Endothelial cell of umbilical vein (primary cell): Measurements from ENCODE around the gene PTCH1. TPM values are rescaled to one million over a fixed set of nuclear protein-coding genes. Genes with fewer than 3 reads are reported as not detected.

Source experiments
- BruUV-seq: library from RNA; stranded (reverse); fragments of 400-500 nt; replicated peaks from 2 replicates; lab custom pipeline; 2021; lab: Mats Ljungman, UMichigan
- CTCF ChIA-PET: fragments of 300-600, 350-600 bp; sonication (Branson Sonifier 250); formaldehyde crosslinking; loops from one replicate; lab custom pipeline; 2021; ENCODE audit warnings: antibody characterized with exemption, inconsistent platforms; lab: Charles Lee
- POLR2A ChIA-PET: fragments of 300-600, 350-600 bp; sonication (Branson Sonifier 250); formaldehyde crosslinking; loops from one replicate; lab custom pipeline; 2021; ENCODE audit warnings: antibody characterized with exemption, inconsistent platforms; lab: Charles Lee
- DNase-seq: peaks from one replicate; pipeline ENCODE4 v3.0.0-alpha.2; 2011; ENCODE audit warnings: low read depth, low spot score
- FAIRE-seq: peaks from 2 replicates; lab custom pipeline; 2011; peaks lifted over from hg19 to GRCh38; lab: Jason Lieb, UNC
- H2AFZ ChIP-seq: 2 replicates; pipeline ENCODE4 v1.6.0; 2012; ENCODE audit warnings: low read depth, low read length, control low read depth, inconsistent platforms
- H3K27ac ChIP-seq: 2 replicates; pipeline ENCODE4 v1.5.1; 2011; ENCODE audit warnings: low read depth, mild to moderate bottlenecking, control low read depth, low read length, moderate library complexity; ENCODE audit not compliant: insufficient read depth
- H3K27me3 ChIP-seq, 2 experiments: 2 replicates each; pipeline versions ENCODE4 v1.6.0 to v1.6.1; 2011; ENCODE audit warnings: low read length in 2 of 2, mixed read lengths in 1 of 2; ENCODE audit not compliant: control insufficient read depth in 2 of 2, insufficient read depth in 2 of 2
- H3K36me3 ChIP-seq, 2 experiments: 2 replicates in 1 of 2; 3 replicates in 1 of 2; pipeline ENCODE4 v1.5.1; 2011; ENCODE audit warnings: low read length in 2 of 2, mild to moderate bottlenecking in 1 of 2, moderate library complexity in 1 of 2; ENCODE audit not compliant: control insufficient read depth in 2 of 2, insufficient read depth in 2 of 2; ENCODE audit errors: extremely low read depth in 1 of 2
- H3K4me1 ChIP-seq: 3 replicates; pipeline ENCODE4 v1.5.1; 2011; ENCODE audit warnings: mild to moderate bottlenecking, low read length; ENCODE audit not compliant: control insufficient read depth, insufficient read depth; ENCODE audit errors: extremely low read depth
- H3K4me2 ChIP-seq: 2 replicates; pipeline ENCODE4 v1.6.1; 2011; ENCODE audit warnings: low read length, control low read depth, mixed read lengths; ENCODE audit not compliant: insufficient read depth
- H3K4me3 ChIP-seq, 3 experiments: fragments of 200-600 bp in 1 of 3; sonication (generic), shearing (Covaris generic) in 1 of 3; replicated peaks in 1 of 3; 2 replicates each; pipeline ENCODE4 v1.5.1; 2011 to 2016; ENCODE audit warnings: control low read depth in 3 of 3, low read length in 3 of 3, mild to moderate bottlenecking in 2 of 3, inconsistent platforms in 1 of 3, low read depth in 1 of 3, moderate library complexity in 1 of 3; ENCODE audit not compliant: insufficient read depth in 1 of 3
- H3K79me2 ChIP-seq: 2 replicates; pipeline ENCODE4 v1.6.0; 2012; ENCODE audit warnings: low read length, inconsistent platforms; ENCODE audit not compliant: control insufficient read depth, insufficient read depth
- H3K9ac ChIP-seq: replicated peaks from 2 replicates; pipeline ENCODE3; 2011; ENCODE audit warnings: low read length, control low read depth; ENCODE audit not compliant: insufficient read depth; ENCODE audit errors: extremely low read depth
- H3K9me1 ChIP-seq: replicated peaks from 3 replicates; pipeline ENCODE4 v1.6.0; 2011; ENCODE audit warnings: mild to moderate bottlenecking, low read length; ENCODE audit not compliant: control insufficient read depth, insufficient read depth; ENCODE audit errors: extremely low read depth
- H3K9me3 ChIP-seq: replicated peaks from 2 replicates; pipeline ENCODE4 v1.5.1; 2012; ENCODE audit warnings: low read length, inconsistent platforms; ENCODE audit not compliant: control insufficient read depth, insufficient read depth
- H4K20me1 ChIP-seq: replicated peaks from 2 replicates; pipeline ENCODE3; 2011; ENCODE audit warnings: mild to moderate bottlenecking, low read length; ENCODE audit not compliant: control insufficient read depth, insufficient read depth; ENCODE audit errors: extremely low read depth
- CTCF ChIP-seq, 2 donors: IDR thresholded peaks; 1 replicate in 1 of 2; 2 replicates in 1 of 2; pipeline ENCODE4 v1.5.1; 2011; ENCODE audit warnings: low read length in 2 of 2, mild to moderate bottlenecking in 2 of 2, moderate library complexity in 2 of 2, control low read depth in 1 of 2, inconsistent platforms in 1 of 2, low read depth in 1 of 2; ENCODE audit not compliant: insufficient read depth in 1 of 2; ENCODE audit errors: extremely low read depth in 1 of 2
- EZH2 ChIP-seq: IDR thresholded peaks from 2 replicates; pipeline ENCODE4 v1.6.1; 2012; ENCODE audit warnings: borderline replicate concordance, low read depth, mild to moderate bottlenecking, moderate library complexity, low read length, inconsistent platforms; ENCODE audit not compliant: severe bottlenecking
- FOS ChIP-seq: IDR thresholded peaks from 2 replicates; pipeline ENCODE4 v1.6.1; 2011; ENCODE audit warnings: mild to moderate bottlenecking, low read length, moderate library complexity, borderline replicate concordance; ENCODE audit not compliant: insufficient read depth
- GATA2 ChIP-seq: IDR thresholded peaks from 2 replicates; pipeline ENCODE4 v1.7.0; 2011; ENCODE audit warnings: low read depth, mild to moderate bottlenecking, moderate library complexity, mixed read lengths, low read length; ENCODE audit not compliant: insufficient read length, insufficient read depth
- JUN ChIP-seq: IDR thresholded peaks from 2 replicates; pipeline ENCODE4 v1.6.1; 2011; ENCODE audit warnings: borderline replicate concordance, low read depth; ENCODE audit not compliant: insufficient read length, insufficient read depth
- MAX ChIP-seq: IDR thresholded peaks from 2 replicates; pipeline ENCODE4 v1.6.1; 2011; ENCODE audit not compliant: insufficient read depth, insufficient read length
- MYC ChIP-seq: IDR thresholded peaks from one replicate; pipeline ENCODE4 v1.6.1; 2011; ENCODE audit warnings: mild to moderate bottlenecking, low read depth, low read length
- POLR2A ChIP-seq: IDR thresholded peaks from 2 replicates; pipeline ENCODE4 v1.6.1; 2012; ENCODE audit warnings: low read depth, mild to moderate bottlenecking, control low read depth, low read length
- POLR2AphosphoS5 ChIP-seq: IDR thresholded peaks from 2 replicates; pipeline ENCODE4 v1.6.1; 2012; ENCODE audit warnings: low read depth, mild to moderate bottlenecking, control low read depth, low read length, moderate library complexity; ENCODE audit not compliant: insufficient read depth
- dilution Hi-C: fragments of 300-500 bp; cut with MboI; formaldehyde crosslinking; loops from one replicate; pipeline ENCODE4 v1.15.0; 2019; ENCODE audit warnings: low sequenced_read_pairs; ENCODE audit not compliant: extremely low pct_ligation_motif_present
- intact Hi-C: fragments of 100-400 bp; cut with micrococcal nuclease; formaldehyde crosslinking; loops from one replicate; pipeline ENCODE4 v1.10.0; 2022
- polyA plus RNA-seq, 4 experiments: library from polyadenylated mRNA; depleted of rRNA in 3 of 4; stranded (reverse) in 3 of 4; unstranded in 1 of 4; fragments of >200 nt; gene quantifications; 2 replicates each; pipeline versions ENCODE4 v1.2.1 to v1.2.3, GENCODE V29; 2011 to 2012; ENCODE audit warnings: missing spikeins in 1 of 4
- total RNA-seq: library from RNA; stranded (reverse); gene quantifications from 2 replicates; pipeline ENCODE4 v1.2.3, GENCODE V29; 2021

Gene PTCH1
- total and polyA plus RNA-seq, 2 donors (not counting 3 experiments of a cell fraction or from before 2014, with no cell fraction given): 3.9 to 12.1 TPM

GRCh38 chr9:95420518-95420917, 96.3 kb downstream of the PTCH1 start:
- dilution Hi-C loops (no loop called here), intact Hi-C loops (no loop called here)
- Histone ChIP-seq H3K9me3 (no peaks in the 10 kb centered on the region), H3K4me2 (no peak overlapping the region), H3K4me3 (no peak overlapping the region), H3K4me1 (no peaks in the 10 kb centered on the region), H4K20me1 (no peaks in the 10 kb centered on the region), H2AFZ (no peak overlapping the region), H3K9ac (no peak overlapping the region), H3K27me3 (no peaks in the 10 kb centered on the region), H3K36me3 (no peaks in the 10 kb centered on the region), H3K79me2 (no peaks in the 10 kb centered on the region), H3K27ac (no peak overlapping the region), H3K9me1 (no peaks in the 10 kb centered on the region)
- no peak for FAIRE-seq
- BruUV-seq: no TSS peak
- no peak for TF ChIP-seq FOS
- TF ChIP-seq EZH2: no peak
- no peak for TF ChIP-seq MYC
- no peak for TF ChIP-seq JUN
- no peak for TF ChIP-seq POLR2A
- TF ChIP-seq CTCF (IDR thresholded peaks at IDR 0.05; ENCODE audit: extremely low read depth in 1 of 2, insufficient read depth in 1 of 2, low read depth in 1 of 2, low read length in 2 of 2): no peak
- TF ChIP-seq POLR2AphosphoS5: no peak
- no peak for TF ChIP-seq MAX
- no peak for TF ChIP-seq GATA2
- CTCF ChIA-PET: no interaction called here
- DNase-seq: no peak
- POLR2A ChIA-PET: no interaction called here
